Measurements from ENCODE around the gene XRN2.
A peak's percentile ranks its signal among the peaks of the same experiment; 100 is the strongest.
"Not testable (repeated sequence)": the region's sequence is repeated elsewhere in the genome, so short reads cannot be mapped to it uniquely, and the experiment has no call there.

Gene XRN2

DNA sequence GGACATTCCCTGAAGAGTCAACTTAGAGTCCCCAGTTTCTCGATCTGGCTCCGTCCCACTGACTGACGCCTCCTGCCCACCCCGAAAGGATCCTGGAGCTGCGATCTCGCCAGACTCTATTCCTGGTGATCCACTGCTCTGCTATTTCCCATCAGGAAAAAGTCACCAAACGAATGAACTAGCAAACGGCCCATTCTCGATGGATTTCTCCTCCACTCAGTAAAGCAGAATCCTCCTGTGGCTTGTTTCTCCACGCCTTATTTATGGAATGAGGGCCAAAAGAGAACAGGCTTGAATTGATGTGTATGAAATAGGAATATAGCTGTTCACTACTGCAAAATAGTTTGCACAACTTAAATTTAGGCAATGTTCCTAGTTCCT, 88.8 kb downstream of the XRN2 start:
- DNase-seq: no peak

DNA sequence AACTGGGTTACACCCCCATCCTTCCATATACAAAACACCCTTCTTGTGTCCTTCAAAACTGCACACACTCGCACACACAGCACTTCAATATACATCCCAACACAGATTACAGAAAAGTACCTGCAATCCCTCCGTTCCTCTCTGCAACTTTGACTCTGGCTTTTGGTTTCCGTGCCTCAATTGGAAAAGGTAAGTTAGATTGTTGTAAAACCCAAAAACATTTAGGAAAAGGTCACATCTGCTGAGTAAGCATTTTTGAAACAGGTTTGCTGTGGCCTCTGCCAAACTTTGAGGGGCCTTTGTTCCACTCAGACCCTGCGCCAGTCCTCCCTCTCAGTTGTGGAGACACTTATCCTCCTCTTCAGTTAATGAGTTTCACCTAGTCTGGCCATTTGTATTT, 90.0 kb downstream of the XRN2 start:
- no peak for DNase-seq

DNA sequence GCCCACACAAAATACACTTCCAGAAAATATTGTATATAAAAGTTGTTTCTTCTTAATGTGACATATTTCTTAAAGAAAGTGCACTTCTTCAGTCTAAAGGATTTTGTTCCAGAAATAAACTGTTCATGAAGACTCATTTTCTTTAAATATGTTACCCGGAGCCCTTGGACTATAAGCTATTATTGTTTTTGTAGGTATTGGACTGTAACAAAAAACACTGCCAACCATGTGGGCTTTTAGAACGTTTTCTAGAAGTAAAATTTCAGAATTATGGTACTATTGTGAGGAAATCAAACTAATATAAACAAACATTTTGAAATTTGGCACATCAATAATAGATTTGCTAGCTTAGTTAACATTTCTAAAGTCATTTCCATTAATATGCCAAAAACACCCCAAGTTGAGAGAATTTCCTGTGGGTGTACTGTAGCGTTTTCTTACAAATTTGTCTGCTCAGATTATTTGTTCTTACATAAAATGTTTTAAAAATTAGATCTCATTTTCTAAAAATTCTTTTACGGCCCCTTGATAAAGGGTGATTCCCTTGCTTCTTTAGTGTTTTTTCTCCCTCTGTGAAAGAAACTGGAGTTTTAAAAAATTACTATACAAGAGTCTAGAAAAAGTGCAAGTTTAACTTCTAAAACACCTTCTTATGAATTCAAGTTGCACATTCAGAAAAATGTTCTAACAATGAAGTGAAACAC, 90.8 kb downstream of the XRN2 start:
- DNase-seq: no peak

DNA sequence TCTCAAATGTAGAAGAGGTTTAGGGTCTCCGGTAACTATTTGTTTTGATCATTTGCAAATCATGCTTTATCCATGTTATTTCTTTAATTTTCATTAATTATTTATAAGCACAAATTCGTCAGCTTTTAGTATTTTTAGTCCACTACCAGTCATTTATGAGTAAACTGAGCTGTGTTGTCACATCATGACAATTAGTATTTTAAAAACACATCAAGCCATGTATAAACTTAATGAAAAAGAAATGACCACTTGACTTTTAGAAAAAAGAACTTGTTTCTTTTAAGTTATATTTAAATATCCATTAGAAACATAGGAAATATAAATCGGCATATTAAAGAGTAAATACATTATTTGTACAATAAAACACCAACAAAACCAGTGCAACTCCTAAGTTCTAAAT, 91.4 kb downstream of the XRN2 start:
- DNase-seq: no peak

DNA sequence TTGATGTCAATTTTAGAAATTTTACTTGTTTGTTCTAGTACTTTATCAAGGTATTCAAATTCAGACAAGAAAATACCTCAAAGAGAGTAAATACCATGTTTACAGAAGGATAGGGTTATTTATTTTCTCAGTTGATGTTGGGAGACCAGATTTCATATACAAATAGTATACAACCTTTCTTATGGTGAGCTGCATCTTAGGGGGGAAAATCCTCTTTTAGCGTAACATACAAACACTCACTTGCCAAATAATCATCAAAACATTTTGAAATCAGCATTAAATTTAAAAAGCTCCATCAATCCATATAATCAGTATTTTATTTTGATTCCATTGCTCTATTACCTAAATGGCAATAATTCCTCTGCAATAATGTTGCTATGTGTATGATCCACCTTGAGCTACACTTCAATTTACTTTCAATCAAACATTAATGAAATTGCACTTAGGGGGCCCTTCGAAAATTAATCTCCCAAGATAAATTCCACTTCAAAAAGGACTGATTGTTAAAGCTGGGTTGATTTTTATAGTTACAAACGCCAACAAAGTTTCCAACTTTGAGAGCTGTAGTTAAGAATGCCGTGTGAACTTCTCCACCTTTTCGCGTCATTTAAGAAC, 92.0 kb downstream of the XRN2 start:
- no peak for DNase-seq

DNA sequence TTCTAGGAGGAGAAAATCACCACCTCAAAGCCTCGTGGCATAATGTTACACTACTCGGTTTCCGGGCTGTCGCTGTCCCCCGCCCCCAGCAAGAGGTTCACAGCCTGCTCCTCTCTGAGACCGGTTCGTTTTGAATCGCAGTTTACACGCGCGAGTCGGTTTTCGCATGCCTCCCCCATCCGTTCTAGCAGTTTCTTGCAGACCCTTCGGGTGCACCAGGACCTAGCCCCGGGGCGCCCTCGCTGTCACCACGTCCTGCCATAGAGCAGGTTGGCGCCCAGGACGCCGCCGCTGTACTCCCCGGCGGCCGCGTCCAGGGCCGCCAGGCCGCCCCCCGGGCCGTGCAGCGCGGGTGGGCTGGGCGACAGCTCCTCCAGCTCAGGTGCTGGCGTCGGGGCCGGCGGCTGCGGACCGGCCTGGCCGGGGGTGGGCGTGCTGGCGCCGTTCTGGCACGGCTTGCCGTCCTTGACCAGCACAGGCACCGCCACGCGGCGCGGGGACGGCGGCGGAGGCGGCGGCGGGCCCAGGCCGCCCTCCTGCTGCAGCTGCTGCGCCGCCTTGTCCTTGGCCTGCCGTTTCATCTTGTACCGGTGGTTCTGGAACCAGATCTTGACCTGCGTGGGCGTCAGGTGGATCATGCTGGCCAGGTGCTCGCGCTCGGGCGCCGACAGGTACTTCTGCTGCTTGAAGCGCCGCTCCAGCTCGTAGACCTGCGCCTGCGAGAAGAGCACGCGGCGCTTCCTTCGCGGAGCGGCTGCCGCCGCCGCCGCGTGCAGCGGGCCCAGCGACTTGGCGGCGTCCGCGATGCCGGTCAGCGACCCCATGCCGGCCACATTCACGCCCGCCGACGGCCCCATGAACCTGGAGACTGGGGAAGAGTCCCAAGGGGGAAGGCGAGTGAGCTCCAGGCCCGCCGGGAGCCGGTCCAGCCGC, 92.8 kb downstream of the XRN2 start:
- DNase-seq: peak; percentile 46

DNA sequence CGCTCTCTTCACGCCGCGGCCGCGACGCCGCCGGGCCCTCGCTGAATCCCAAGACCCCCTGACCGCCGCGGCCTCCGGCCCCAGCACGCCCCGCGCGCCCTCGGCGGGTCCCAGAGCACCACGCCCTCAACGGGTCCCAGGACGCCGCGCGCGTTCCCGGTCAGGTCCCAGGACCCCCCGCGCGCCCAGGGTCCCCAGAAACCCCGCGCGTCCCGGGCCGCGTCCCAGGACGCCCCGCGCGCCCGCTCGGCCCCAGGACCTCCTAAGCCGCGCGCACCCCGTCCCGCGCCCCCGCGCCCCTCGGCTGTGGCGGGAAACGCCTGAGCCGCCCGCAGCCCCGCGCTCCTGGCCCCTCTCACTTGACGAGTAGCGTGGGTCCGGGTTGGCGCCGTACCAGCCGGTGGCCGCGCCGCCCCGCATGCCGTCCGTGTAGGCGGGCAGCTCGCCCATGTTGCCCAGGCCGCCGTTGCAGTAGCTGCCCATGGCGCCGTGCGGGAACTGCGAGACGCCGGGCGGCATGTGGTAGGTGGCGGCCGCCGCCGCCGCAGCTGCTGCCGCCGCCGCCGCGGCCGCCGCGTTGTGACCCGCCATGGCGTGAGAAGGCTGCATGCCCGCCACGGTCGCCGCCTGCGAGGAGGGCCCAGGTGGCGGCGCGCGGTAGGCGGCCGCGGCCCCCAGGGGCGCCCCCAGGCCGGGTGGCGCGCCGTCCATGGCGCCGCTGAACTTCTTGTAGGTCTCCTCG, 93.6 kb downstream of the XRN2 start:
- DNase-seq: no peak

DNA sequence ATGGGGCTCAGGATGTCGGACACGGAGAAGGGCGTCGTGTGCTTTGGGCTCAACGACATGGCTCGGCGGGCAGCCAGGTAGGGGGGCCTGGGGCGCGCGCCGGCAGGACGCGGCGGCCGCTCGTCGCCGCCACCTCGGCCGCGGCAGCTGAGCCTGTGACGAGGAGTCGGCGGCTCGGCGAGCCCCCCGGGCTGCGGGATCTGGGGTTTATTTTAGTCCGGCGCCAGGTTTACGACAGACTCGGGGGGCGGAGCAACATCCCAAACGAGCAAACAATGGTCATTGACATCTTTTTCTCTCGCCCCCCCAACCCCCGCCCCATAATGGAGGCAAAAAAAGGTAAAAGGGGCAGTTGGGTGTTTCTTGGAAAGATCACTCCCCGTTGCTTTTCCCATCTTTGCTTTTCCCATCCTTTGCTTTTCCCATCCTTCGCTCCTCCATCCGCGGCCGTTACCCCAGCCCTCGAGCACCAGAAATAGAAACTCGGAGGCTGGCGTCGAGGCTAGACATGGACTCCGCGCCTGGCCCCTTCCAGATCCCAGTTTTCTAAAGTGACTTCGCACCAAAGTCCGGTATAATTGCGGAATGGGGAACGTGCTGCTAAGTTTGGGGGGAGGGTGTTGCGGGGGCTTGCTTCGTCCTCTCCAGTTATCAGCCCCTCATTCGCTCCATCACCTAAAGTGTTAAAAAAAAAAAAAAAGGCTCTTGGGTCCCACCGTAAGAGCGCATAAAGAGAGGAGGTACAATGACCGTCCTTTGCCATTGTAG, 94.4 kb downstream of the XRN2 start, which contains the start of gene NKX2-4:
Gene NKX2-4, minus strand, starts transcription at position 186 of the 768 bp plus-strand sequence. Its CDS starts 127 bp downstream, at position 59.
- DNase-seq: no peak

DNA sequence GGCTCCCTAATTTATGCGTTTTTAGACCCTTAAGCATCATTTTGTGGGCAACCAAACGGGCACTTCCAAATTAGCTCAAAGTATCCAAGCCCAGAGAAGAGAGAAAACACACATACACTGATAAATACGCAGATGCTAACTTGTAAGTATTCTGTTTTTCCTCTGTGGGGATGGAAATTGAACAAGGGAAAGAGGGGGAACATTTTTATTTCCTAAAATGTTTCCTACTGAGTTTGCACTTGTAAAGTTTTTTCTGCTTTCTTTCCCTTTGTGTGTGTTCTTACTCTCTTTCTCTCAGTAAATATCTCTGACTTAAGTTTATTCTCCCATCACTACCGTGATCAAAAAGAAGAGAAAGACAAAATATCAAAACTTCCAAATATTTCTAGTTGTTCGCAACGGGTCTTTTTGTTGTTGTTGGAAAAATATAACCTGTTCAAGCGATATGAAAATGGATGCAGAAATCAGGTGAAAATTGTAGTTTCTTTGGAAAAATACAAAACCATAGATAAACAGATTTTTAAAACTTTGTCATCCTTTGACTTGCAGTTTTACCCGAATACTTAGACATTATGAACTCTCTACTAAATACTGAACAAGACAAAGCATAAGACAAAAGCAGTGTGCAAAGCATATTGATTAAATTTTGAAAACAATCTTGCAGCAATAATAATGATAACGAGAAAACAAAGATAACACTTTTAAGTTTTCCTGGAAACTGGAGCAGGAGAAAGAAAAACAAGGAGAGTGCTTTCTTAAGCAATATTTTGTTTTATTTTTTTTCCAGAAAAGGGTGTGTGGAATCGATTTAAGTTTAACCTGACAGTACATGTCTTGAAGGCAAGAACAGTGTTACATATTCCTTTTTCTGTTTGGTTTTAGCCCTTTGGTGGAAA, 95.2 kb downstream of the XRN2 start:
- no peak for DNase-seq

DNA sequence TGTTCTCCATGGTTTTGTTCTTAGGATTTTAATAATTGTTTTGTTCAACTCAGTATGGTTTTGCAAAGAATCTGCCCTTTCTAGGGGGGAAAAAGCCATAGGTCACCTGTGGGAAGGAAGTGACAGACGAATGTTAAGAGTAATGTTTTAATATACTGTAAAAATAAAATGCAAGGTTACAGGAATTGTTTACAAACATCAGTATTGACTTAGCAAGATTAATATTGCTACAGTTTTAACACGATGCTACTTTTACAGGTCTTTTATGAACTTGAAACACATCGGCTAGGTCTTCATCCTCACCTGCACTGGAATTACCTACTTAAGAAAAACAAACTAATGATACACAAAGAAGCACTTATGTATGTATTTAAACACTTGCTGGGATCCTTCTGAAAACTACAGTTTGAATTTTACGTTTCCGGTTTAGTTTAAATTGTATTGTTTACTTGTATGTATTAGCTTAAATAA, 95.9 kb downstream of the XRN2 start:
- no peak for DNase-seq

DNA sequence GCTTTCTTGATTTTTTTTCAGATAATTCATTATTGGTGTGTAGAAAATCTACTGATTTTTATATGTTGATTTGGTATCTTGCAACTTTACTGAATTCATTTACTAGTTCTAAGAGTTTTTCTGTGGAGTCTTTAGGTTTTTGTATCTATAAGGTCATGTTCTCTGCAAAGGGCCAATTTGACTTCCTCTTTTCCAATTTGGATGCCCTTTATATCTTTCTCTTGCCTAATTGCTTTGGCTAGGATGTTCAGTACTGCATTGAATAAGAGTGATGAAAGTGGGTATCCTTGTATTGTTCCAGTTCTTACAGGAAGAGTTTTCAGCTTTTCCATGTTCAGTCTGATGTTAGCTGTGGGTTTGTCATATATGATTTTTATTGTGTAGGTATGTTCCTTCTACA, 108.6 kb downstream of the XRN2 start:
- no peak for DNase-seq

DNA sequence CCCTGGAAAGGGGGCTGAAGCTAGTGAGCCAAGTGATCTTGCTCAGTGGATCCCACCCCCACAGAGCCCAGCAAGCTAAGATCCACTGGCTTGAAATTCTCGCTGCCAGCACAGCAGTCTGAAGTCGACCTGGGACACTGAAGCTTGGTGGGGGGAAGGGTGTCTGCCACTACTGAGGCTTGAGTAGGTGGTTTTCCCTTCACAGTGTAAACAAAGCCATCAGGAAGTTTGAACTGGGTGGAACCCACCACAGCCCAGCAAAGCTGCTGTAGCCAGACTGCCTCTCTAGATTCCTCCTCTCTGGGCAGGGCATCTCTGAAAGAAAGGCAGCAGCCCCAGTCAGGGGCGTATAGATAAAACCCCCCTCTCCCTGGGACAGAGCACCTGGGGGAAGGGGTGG, 110.9 kb downstream of the XRN2 start:
- DNase-seq: not testable (repeated sequence)

DNA sequence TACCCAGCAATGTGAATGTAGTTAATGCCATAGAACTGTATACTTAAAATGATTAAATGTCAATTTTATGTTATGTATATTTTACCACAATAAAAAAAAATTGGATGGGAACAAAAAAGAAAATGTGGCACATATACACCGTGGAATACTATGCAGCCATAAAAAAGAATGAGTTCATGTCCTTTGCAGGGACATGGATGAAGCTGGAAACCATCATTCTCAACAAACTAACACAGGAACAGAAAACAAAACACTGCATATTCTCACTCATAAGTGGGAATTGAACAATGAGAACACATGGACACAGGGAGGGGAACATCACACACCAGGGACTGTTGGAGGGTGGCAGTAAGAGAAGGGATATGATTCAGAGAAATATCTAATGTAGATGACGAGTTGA, 116.0 kb downstream of the XRN2 start:
- not testable (repeated sequence) for DNase-seq

DNA sequence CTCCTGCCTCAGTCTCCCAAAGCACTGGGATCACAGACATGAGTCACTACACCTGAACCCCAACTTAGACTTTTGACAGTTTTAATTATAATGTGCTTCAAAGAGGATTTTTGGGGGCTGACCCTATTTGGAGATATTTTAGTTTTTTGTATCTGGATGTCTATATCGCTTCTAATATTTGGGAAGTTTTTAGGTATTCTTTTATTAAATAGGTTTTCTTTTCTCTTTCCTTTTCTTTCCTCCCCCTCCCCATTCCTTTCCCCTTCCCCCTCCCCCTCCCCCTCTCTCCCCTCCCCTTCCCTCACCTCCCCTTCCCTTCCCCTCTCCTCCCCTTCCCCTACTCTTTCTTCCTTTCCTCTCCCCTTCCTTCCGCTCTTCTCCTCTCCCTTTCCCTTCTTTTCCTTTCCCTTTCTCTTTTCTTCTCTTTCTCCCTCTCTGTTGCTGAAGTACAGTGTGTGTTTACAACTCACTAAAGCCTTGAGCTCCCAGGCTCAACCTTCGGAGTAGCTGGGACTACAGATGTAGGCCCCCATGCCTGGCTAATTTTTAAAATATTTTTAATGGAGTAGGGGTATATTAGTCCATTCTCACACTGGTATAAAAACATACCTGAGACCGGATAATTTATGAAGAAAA, 118.6 kb downstream of the XRN2 start:
- DNase-seq: no peak

DNA sequence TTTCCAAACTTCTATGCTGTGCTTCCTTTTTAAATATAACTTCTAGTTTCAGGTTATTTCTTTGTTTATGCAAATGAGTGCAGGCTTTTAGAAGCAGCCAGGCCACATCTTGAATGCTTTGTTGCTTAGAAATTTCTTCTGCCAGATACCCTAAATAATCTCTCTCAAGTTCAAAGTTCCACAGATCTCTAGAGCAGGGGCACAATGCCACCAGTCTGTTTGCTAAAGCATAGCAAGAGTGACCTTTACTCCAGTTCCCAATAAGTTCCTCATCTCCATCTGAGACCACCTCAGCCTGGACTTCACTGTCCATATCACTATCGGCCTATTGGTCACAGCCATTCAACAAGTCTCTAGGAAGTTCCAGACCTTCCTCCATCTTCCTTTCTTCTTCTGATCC, 120.6 kb downstream of the XRN2 start:
- not testable (repeated sequence) for DNase-seq

DNA sequence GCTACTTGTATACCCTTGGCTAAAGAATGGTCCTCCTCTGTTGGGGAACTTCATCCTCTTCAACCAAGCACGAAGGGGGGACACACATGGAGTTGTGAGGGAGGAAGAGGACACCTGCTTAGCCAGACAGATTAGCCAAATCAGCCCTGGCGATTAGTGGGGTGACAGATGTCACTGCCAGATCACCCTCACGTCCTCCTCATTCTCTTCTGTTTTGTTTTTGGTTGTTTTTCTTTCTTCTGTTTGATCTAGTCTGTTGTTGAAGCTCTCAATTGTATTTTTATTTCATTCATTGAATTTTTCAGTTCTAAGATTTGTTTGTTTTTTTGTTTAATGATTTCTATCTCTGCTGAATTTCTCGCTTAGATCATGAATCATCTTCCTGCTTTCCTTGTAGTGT, 121.7 kb downstream of the XRN2 start:
- DNase-seq: no peak

DNA sequence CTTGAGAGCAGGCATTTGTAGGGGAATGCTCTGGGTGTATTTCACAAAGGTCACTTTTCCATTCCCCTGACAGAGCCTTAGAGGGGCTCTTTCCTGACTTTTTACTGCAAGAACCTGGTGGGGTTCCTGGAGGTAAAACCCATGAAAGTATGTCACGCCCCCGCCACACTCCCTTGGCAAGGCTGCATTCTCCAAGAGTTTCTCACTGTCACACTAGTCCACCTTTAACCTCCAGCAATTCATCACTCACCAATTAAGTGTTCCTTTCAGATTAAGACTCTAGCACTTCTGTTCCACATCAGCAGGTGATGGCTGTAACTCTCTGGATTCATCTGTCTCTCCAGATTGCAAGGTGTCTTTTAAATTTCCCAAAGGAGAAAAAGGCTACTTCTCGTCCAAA, 126.9 kb downstream of the XRN2 start:
- no peak for DNase-seq

DNA sequence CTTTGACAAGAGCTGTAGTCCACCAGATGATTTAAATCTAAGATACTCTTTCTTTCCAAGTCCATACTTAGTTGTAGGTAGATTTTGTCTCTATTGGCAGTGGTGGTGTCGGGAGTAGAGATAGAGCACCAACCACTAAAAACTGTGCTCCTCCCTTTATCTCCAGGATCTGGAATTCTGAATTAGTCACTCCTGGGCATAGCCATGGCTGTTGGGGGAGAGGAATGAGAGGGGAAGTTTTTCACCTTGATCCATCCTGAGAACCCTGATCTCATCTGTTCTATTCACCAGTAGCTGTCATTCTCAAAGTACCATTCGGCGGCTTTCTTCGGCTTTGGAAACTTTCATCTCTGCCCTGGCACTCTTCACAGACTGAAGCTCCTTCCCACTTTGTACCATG, 129.8 kb downstream of the XRN2 start:
- DNase-seq: no peak

DNA sequence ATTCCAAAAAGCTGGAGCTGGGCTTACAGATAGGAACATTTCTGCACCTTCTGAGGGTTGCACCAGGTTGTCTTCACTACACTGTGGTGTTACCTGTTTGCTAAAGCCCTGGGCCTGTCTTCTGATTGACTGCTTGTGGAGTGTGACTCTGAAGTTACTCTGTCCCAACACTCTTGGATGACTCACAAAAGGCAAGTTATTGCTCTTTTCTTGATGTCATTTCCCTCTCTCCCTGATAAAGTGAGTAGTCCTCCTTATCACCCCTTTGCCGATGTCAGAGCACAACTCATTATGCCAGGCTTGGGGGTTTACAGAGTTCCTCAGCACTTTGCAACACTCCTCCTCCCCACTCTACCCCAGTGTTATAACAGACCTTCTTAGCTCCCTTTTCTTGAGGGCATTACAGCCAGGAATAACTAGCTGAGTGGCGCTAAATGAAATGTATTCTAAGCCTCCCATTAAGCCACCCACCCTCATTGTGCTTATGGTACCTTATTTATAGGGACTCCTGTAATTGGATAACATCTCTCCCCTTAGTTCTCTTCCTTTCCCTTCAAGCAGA, 130.3 kb downstream of the XRN2 start:
- DNase-seq: no peak

DNA sequence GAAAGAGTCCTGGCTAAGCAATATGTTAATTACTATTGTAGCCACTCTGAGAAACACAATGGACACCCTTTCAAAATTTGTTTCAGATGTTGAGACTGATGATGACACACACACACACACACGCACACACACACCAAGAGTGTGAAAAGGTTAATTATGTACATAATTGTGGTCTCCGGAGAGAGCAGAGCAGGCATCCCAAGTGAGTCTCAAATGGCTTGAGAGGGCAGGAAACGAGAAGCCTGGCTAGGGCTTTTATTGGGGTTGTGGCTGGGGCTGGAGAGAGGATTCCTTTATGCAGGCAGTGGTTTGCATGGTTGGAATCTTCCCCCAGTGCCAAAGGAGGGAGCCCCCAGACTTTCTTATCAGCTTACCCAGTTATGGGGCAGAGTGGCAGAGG, 132.4 kb downstream of the XRN2 start:
- DNase-seq: no peak
